Lower leg skin (tissue), 4 donors: Measurements from ENCODE around the gene MED27. TPM values are rescaled to one million over a fixed set of nuclear protein-coding genes. Genes with fewer than 3 reads are reported as not detected.

Experiments
- DNase-seq, 2 donors: peaks; one replicate each; pipeline ENCODE4 v3.0.0-alpha.2; 2019; ENCODE audit warnings: low spot score in 2 of 2
- H3K4me3 ChIP-seq: fragments of 200-600 bp; sonication (generic); 2 replicates; pipeline ENCODE4 v1.5.1; 2017; ENCODE audit warnings: mild to moderate bottlenecking, low read depth; ENCODE audit not compliant: poor library complexity, severe bottlenecking
- POLR2A ChIP-seq, 2 donors: fragments of 450-650 bp; IDR thresholded peaks; one replicate each; pipeline ENCODE4 v1.6.1; 2016 to 2017; ENCODE audit warnings: antibody characterized with exemption in 2 of 2, mild to moderate bottlenecking in 1 of 2, moderate library complexity in 1 of 2
- WGBS, 2 donors: methylation state at CpG; one replicate each; pipeline ENCODE4 v1.1.5; 2018; 5-methylcytosine and 5-hydroxymethylcytosine counted together
- intact Hi-C: fragments of 100-400 bp; cut with DNase I; formaldehyde crosslinking; loops from one replicate; pipeline ENCODE4 v1.15.0; 2023; ENCODE audit warnings: low total_unique reads
- total RNA-seq, 4 donors: library from RNA; depleted of rRNA; stranded (reverse); fragments of >200 nt; gene quantifications; one replicate each; pipeline ENCODE4 v1.1.0, GENCODE V29; 2016
- TF ChIP-seq, protein P1 (sequence below), 3 donors: fragments of 450-650 bp; IDR thresholded peaks; one replicate each; pipeline ENCODE4 v1.5.1; 2016; ENCODE audit warnings: antibody characterized with exemption in 3 of 3, mild to moderate bottlenecking in 3 of 3, moderate library complexity in 2 of 3

Gene MED27
- total RNA-seq, 4 donors from 2014 or later = 15.4 to 20.3 (median 16.5) TPM

DNA sequence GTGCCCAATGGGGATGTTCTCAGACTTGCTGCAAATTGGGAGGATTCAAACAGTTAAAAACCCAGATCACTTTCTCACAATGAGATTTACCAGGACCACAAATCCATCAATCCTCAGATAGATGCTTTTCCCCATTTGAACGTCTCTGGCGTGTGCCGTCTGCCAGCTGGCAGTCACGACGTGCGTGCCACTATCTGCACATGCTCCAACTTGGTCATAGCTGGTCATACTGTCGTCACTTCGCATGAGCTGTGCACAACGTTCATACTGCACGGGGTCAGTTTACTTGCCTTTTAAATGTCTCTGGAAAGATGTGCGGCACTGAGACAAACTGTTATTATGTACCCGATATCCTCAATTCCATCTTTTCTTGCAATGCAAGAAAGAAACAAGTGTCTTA lies 221.5 kb downstream of the MED27 start:
- WGBS, 2 donors = 77 to 78% methylated on average over 12 of the region's 12 CpGs
- no peak overlapping the region for H3K4me3 ChIP-seq
- TF ChIP-seq POLR2A (IDR thresholded peaks at IDR 0.05) = no peak
- TF ChIP-seq, protein P1, sequence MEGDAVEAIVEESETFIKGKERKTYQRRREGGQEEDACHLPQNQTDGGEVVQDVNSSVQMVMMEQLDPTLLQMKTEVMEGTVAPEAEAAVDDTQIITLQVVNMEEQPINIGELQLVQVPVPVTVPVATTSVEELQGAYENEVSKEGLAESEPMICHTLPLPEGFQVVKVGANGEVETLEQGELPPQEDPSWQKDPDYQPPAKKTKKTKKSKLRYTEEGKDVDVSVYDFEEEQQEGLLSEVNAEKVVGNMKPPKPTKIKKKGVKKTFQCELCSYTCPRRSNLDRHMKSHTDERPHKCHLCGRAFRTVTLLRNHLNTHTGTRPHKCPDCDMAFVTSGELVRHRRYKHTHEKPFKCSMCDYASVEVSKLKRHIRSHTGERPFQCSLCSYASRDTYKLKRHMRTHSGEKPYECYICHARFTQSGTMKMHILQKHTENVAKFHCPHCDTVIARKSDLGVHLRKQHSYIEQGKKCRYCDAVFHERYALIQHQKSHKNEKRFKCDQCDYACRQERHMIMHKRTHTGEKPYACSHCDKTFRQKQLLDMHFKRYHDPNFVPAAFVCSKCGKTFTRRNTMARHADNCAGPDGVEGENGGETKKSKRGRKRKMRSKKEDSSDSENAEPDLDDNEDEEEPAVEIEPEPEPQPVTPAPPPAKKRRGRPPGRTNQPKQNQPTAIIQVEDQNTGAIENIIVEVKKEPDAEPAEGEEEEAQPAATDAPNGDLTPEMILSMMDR (IDR thresholded peaks at IDR 0.05) = no peak
- DNase-seq = no peak
- intact Hi-C loops = no loop called here

DNA sequence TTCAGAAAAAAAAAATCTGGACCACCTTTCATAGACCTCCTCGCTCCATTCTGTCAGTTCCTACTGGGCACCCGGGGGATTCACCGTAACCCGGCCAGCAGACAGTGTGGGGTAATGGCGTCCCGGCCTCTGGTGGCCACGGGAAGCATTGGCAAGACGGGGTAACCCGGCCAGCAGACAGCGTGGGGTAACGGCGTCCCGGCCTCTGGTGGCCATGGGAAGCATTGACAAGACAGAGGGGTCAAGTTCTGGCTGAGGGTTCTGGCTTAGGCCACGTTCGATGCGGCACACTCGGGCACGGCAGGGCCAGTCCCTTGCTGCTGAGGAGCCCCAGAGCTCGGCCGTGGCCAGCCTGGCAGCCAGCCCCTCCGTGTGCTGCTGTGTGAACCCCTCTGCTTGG lies 223.6 kb downstream of the MED27 start:
- no peak for DNase-seq
- TF ChIP-seq POLR2A (IDR thresholded peaks at IDR 0.05) = no peak
- no peak overlapping the region for H3K4me3 ChIP-seq
- intact Hi-C loops = no loop called here
- WGBS, 2 donors = 88 to 95% methylated on average over 20 to 21 of the region's 21 CpGs

DNA sequence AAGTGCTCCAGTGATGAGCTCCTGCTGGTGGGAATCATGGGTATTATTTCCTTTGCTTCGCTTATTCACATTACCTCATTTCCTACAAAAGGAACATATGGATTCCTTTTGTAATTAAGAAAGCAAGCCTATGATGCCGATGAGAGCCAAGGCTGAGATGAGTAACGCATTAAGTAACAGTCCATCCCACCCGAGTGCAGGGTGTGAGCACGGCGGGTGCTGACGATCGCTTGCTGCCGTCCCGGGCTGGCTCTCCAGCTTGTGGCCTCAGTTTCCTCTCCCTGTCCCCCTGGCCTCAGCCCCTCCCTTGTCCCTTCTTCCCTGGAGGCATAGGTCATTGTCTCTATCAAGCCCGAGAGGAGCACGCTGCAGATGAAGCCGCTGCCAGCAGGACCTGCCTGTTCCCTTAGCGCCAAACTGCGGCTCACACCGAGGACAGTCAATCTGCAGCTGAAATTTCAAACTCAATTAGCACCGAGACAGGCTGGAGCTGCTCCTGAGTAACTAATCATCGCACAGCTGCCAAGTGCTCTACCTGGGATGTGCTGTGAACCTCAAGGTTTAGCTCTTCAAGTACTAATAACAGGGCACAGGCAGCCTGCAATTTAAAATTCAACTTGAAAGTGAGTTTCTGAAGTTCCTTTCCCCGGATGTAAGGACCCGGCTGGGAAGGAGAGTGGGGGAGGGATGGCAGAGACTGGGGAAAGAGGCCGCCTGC lies 224.6 kb downstream of the MED27 start:
- no peak for TF ChIP-seq POLR2A (IDR thresholded peaks at IDR 0.05)
- TF ChIP-seq, protein P1 (IDR thresholded peaks at IDR 0.05) = no peak
- no peak overlapping the region for H3K4me3 ChIP-seq
- WGBS, 2 donors = 37 to 42% methylated on average over 21 of the region's 21 CpGs
- intact Hi-C loops = no loop called here
- no peak for DNase-seq

DNA sequence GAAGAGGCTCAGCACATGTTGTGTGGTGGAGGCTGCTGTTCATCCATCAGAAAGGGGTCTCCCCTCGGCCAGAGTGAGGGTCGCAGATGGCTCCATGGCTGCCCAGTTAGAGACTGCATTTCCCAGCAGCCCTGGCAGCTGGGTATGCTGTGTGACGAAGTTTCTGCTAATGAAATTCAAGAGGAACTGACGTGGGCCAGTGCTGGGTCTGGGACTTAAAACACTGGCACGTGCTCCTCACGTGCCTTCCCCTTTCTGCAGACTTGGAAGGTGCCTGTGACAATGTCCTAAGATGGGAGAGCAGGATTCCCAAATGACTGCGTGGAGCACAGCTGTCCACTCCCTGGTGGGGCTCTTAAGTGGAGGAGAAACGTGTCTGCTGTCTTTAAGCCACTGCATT lies 225.3 kb downstream of the MED27 start:
- WGBS, 2 donors = 60 to 76% methylated on average over 8 of the region's 8 CpGs
- H3K4me3 ChIP-seq = no peak overlapping the region
- intact Hi-C loops = no loop called here
- TF ChIP-seq, protein P1 (IDR thresholded peaks at IDR 0.05) = no peak
- no peak for DNase-seq

DNA sequence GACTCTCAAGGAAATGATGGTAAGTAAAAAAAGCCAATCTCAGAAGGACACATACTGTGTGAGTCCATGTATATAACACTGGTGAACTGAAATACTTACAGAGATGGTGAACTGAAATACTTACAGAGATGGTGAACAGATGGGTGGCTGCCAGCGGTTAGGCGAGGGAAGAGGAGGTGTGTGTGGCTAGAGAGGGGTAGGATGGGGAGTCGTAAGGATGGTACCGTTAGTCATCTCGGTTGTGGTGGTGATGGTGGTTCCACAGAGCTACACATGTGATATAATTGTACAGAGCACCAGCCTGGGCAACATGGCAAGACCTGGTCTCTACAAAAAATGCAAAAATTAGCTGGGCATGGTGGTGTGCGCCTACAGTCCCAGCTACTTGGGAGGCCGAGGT lies 226.2 kb downstream of the MED27 start:
- no peak for DNase-seq
- intact Hi-C loops = no loop called here
- WGBS, 2 donors = 87 to 89% methylated on average over 7 of the region's 7 CpGs
- no peak overlapping the region for H3K4me3 ChIP-seq
- TF ChIP-seq POLR2A (IDR thresholded peaks at IDR 0.05) = no peak
- TF ChIP-seq, protein P1 (IDR thresholded peaks at IDR 0.05) = no peak

DNA sequence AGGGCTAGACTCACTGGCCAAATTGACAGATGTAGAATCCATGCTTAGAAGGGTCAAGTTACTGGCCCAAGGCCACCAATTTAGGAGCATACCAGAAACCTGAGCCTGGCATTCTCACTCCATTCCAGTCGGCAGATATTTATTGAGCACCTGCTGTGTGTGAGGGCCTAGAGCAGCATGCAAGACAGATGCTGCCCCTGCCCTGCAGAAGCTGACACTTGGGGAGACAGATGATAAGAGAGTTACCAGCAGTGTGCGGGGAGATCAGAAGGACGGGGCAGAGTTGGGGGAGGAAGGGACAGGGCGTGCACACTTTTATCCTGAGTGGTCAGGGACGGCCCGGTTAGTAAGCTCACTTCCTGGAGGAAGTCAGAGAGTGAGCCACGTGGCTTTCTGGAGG lies 228.3 kb downstream of the MED27 start:
- 65 to 67% methylated on average over 7 of the region's 7 CpGs for WGBS, 2 donors
- H3K4me3 ChIP-seq = no peak overlapping the region
- DNase-seq = no peak
- intact Hi-C loops = no loop called here
- TF ChIP-seq, protein P1 (IDR thresholded peaks at IDR 0.05) = no peak
- no peak for TF ChIP-seq POLR2A (IDR thresholded peaks at IDR 0.05)
